ENCODE results near the gene OTOP3.

Gene OTOP3

DNA sequence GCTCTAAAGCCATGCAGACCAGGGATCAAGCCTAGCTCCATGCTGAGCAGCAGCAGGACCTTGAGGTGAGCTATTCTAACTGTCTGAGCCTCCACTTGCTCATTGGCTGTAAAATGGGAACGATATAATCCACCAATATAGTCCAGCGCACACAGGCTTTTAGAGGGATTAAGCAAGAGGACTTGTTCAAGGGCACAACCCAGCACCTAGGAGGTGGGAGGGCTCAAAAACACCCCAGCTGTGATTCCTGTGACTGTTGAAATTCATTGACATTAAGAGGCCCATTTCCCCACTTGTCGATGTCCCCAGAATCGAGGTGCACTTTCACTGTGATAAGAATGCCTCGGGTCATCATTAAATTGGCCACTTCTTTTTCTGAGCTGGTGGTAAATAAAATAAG, 16.8 kb upstream of the OTOP3 start:
- H3K4me3 ChIP-seq (replicated peaks in 1 of 2; ENCODE audit: low read depth in 2 of 2, low read length in 2 of 2): no peak overlapping the region
- no peak for DNase-seq (ENCODE audit: low read depth in 2 of 2)
- TF ChIP-seq, protein P1, sequence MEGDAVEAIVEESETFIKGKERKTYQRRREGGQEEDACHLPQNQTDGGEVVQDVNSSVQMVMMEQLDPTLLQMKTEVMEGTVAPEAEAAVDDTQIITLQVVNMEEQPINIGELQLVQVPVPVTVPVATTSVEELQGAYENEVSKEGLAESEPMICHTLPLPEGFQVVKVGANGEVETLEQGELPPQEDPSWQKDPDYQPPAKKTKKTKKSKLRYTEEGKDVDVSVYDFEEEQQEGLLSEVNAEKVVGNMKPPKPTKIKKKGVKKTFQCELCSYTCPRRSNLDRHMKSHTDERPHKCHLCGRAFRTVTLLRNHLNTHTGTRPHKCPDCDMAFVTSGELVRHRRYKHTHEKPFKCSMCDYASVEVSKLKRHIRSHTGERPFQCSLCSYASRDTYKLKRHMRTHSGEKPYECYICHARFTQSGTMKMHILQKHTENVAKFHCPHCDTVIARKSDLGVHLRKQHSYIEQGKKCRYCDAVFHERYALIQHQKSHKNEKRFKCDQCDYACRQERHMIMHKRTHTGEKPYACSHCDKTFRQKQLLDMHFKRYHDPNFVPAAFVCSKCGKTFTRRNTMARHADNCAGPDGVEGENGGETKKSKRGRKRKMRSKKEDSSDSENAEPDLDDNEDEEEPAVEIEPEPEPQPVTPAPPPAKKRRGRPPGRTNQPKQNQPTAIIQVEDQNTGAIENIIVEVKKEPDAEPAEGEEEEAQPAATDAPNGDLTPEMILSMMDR (IDR thresholded peaks at IDR 0.05; ENCODE audit: low read depth, low read length): no peak

- TF ChIP-seq, protein P1 (IDR thresholded peaks at IDR 0.05; ENCODE audit: low read depth, low read length): peak; percentile 33
- no peak overlapping the region for H3K4me3 ChIP-seq (replicated peaks in 1 of 2; ENCODE audit: low read depth in 2 of 2, low read length in 2 of 2)
- peak; percentile 20 to 25 for DNase-seq (ENCODE audit: low read depth in 2 of 2)
Observed at GRCh38 chr17:74919440-74920305, 16.0 kb upstream of the OTOP3 start.

GRCh38 chr17:74920306-74920620, 15.4 kb upstream of the OTOP3 start:
- no peak for DNase-seq (ENCODE audit: low read depth in 2 of 2)
- H3K4me3 ChIP-seq (replicated peaks in 1 of 2; ENCODE audit: low read depth in 2 of 2, low read length in 2 of 2): no peak overlapping the region
- TF ChIP-seq, protein P1 (IDR thresholded peaks at IDR 0.05; ENCODE audit: low read depth, low read length): no peak

DNA sequence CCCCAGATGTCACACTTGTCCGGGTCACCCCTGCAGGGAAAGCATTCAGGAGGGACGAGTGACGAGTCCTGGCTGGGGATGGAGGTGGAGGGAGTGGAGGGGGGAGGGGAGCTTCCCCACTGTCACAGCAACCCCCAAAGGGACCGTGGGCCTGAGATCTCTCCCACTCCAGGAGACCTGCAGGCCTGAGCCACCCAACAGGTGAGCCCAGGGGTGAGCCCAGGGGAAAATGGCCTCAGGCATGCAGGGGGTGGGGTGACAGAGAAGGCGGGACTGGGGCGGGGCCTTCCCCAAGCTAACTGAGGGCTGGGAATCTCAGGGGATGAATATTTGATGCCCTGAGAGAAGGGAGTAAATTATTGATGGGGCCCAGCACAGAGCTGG, 15.1 kb upstream of the OTOP3 start:
- no peak for DNase-seq (ENCODE audit: low read depth in 2 of 2)
- H3K4me3 ChIP-seq (replicated peaks in 1 of 2; ENCODE audit: low read depth in 2 of 2, low read length in 2 of 2): no peak overlapping the region
- TF ChIP-seq, protein P1 (IDR thresholded peaks at IDR 0.05; ENCODE audit: low read depth, low read length): no peak

DNA sequence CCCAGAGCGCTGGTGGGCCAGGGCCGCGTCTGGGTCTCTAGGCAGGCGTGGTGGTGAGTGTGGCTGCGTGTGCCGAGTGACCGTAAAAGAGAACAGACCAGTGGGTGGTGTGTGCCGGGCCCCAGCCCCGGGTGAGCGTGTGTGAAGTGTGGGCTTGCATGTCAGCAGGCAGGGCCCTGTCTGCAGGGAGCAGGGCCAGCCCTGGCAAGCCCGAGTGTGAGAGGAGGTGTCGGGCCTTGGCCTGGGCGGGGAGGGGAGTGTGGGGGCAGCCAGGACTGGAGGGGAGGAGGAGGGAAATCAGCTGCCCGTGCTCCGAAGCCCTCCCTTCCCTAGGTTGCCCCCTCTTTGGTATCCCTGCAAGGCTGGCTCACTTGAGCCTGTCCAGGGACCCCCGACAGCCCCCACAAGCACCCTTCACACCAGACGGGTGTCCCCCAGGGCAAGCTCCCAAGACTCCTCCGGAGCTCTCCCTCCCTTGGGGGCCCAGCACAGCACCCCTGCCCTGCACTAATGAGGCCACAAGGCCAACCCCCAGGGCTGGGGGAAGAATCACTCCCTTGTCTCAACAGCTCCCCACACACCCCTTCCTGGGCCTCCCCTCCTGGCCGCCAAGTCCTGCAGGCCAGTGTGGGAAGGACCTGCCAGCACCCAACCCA, 14.5 kb upstream of the OTOP3 start:
- no peak for DNase-seq (ENCODE audit: low read depth in 2 of 2)
- no peak overlapping the region for H3K4me3 ChIP-seq (replicated peaks in 1 of 2; ENCODE audit: low read depth in 2 of 2, low read length in 2 of 2)
- TF ChIP-seq, protein P1 (IDR thresholded peaks at IDR 0.05; ENCODE audit: low read depth, low read length): no peak

DNA sequence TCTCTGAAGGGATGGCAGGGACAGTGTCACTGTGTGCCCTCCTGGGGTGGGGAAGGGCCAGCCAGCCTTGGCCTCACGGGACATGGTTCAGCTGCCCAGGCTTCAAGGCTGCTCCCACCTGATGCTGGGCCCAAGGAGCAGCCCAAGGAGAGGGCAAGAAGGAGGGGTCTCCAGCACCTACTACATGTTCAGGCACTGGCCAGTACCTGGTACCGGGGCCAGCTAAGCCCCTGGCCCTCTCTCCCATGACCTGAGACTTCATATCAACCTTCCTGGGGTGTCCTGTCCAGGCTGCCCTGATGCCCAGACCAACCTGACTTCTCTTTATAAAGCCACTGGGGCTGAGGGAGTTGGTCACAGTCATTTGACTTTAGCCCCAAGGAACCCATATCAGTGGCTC, 13.9 kb upstream of the OTOP3 start:
- TF ChIP-seq, protein P1 (IDR thresholded peaks at IDR 0.05; ENCODE audit: low read depth, low read length): no peak
- H3K4me3 ChIP-seq (replicated peaks in 1 of 2; ENCODE audit: low read depth in 2 of 2, low read length in 2 of 2): no peak overlapping the region
- DNase-seq (ENCODE audit: low read depth in 2 of 2): no peak

All from cardiac fibroblast (primary cell).